Astrocyte (in vitro differentiated cells and primary cell): Measurements from ENCODE around the gene RB1. TPM values are rescaled to one million over a fixed set of nuclear protein-coding genes. Genes with fewer than 3 reads are reported as not detected.

ENCODE experiments used
- DNase-seq: peaks from one replicate; pipeline ENCODE4 v3.0.0-alpha.2; 2010; ENCODE audit warnings: low read depth
- FAIRE-seq: peaks from 2 replicates; lab custom pipeline; 2011; peaks lifted over from hg19 to GRCh38; lab: Jason Lieb, UNC
- H2AFZ ChIP-seq: 2 replicates; pipeline ENCODE4 v1.6.0; 2012; ENCODE audit warnings: low read depth, low read length, inconsistent platforms
- H3K27ac ChIP-seq: 2 replicates; pipeline ENCODE4 v1.5.1; 2011; ENCODE audit warnings: low read depth, low read length, inconsistent platforms
- H3K27me3 ChIP-seq: 2 replicates; pipeline ENCODE4 v1.6.0; 2011; ENCODE audit warnings: low read length, inconsistent platforms; ENCODE audit not compliant: insufficient read depth
- H3K36me3 ChIP-seq: 2 replicates; pipeline ENCODE4 v1.5.1; 2011; ENCODE audit warnings: low read length, inconsistent platforms; ENCODE audit not compliant: insufficient read depth
- H3K4me1 ChIP-seq: 2 replicates; pipeline ENCODE4 v1.5.1; 2011; ENCODE audit warnings: low read length, inconsistent platforms; ENCODE audit not compliant: insufficient read depth
- H3K4me2 ChIP-seq: 2 replicates; pipeline ENCODE4 v1.6.0; 2012; ENCODE audit warnings: low read length, inconsistent platforms
- H3K4me3 ChIP-seq: 2 replicates; pipeline ENCODE4 v1.5.1; 2011; ENCODE audit warnings: low read depth, mild to moderate bottlenecking, low read length, inconsistent platforms; ENCODE audit not compliant: insufficient read depth
- H3K79me2 ChIP-seq: 2 replicates; pipeline ENCODE4 v1.6.0; 2012; ENCODE audit warnings: mild to moderate bottlenecking, low read length, inconsistent platforms; ENCODE audit not compliant: insufficient read depth
- H3K9ac ChIP-seq: 2 replicates; pipeline ENCODE4 v1.6.0; 2012; ENCODE audit warnings: mild to moderate bottlenecking, low read length, inconsistent platforms
- H3K9me3 ChIP-seq: 2 replicates; pipeline ENCODE4 v1.5.1; 2012; ENCODE audit warnings: low read depth, mild to moderate bottlenecking, low read length, inconsistent platforms; ENCODE audit not compliant: insufficient read depth
- H4K20me1 ChIP-seq: 2 replicates; pipeline ENCODE4 v1.6.0; 2012; ENCODE audit warnings: low read length, inconsistent platforms; ENCODE audit not compliant: insufficient read depth
- H3K27ac Mint-ChIP-seq: one replicate; pipeline ENCODE4 v1.8.0; 2021; ENCODE audit warnings: mild to moderate bottlenecking, mixed read lengths; ENCODE audit not compliant: unreplicated experiment
- H3K27me3 Mint-ChIP-seq: one replicate; pipeline ENCODE4 v1.8.0; 2021; ENCODE audit warnings: low read depth, mixed read lengths; ENCODE audit not compliant: unreplicated experiment
- H3K36me3 Mint-ChIP-seq: one replicate; pipeline ENCODE4 v1.8.0; 2021; ENCODE audit warnings: low read depth, mixed read lengths; ENCODE audit not compliant: unreplicated experiment
- H3K4me1 Mint-ChIP-seq: one replicate; pipeline ENCODE4 v1.8.0; 2021; ENCODE audit warnings: low read depth, mixed read lengths; ENCODE audit not compliant: unreplicated experiment
- H3K4me3 Mint-ChIP-seq: one replicate; pipeline ENCODE4 v1.8.0; 2021; ENCODE audit warnings: mild to moderate bottlenecking, moderate library complexity, mixed read lengths; ENCODE audit not compliant: unreplicated experiment
- H3K9me3 Mint-ChIP-seq: one replicate; pipeline ENCODE4 v1.8.0; 2021; ENCODE audit warnings: mild to moderate bottlenecking, mixed read lengths; ENCODE audit not compliant: unreplicated experiment
- CTCF ChIP-seq: IDR thresholded peaks from 2 replicates; pipeline ENCODE4 v1.5.1; 2011; ENCODE audit warnings: low read depth, mild to moderate bottlenecking, inconsistent platforms, low read length, moderate library complexity; ENCODE audit not compliant: insufficient read depth
- EZH2 ChIP-seq: IDR thresholded peaks from 2 replicates; pipeline ENCODE4 v1.6.1; 2012; ENCODE audit warnings: mild to moderate bottlenecking, low read length, inconsistent platforms; ENCODE audit not compliant: insufficient read depth
- total RNA-seq: library from RNA; stranded (reverse); gene quantifications from 2 replicates; pipeline ENCODE4 v1.2.1, GENCODE V29; 2021

Gene RB1
- total RNA-seq, 1 donor from 2014 or later, result 32.7 TPM

- Mint-ChIP-seq H3K27ac (no peak overlapping the region), H3K36me3 (peaks cover 3% of the 10 kb centered on the region), H3K4me1 (peaks cover 1% of the 10 kb centered on the region), H3K27me3 (no peaks in the 10 kb centered on the region), H3K4me3 (no peak overlapping the region), H3K9me3 (peaks cover 2% of the 10 kb centered on the region)
- Histone ChIP-seq H3K4me3 (no peak overlapping the region), H3K36me3 (no peaks in the 10 kb centered on the region), H3K9me3 (no peaks in the 10 kb centered on the region), H3K4me1 (no peaks in the 10 kb centered on the region), H3K27ac (no peak overlapping the region), H3K79me2 (no peaks in the 10 kb centered on the region), H2AFZ (no peak overlapping the region), H3K27me3 (no peaks in the 10 kb centered on the region), H4K20me1 (no peaks in the 10 kb centered on the region), H3K4me2 (no peak overlapping the region), H3K9ac (no peak overlapping the region)
- DNase-seq (no peak), FAIRE-seq (no peak)
- TF ChIP-seq CTCF (no peak), EZH2 (no peak)
Measured at GRCh38 chr13:48486362-48486761, 182.8 kb downstream of the RB1 start.

DNA sequence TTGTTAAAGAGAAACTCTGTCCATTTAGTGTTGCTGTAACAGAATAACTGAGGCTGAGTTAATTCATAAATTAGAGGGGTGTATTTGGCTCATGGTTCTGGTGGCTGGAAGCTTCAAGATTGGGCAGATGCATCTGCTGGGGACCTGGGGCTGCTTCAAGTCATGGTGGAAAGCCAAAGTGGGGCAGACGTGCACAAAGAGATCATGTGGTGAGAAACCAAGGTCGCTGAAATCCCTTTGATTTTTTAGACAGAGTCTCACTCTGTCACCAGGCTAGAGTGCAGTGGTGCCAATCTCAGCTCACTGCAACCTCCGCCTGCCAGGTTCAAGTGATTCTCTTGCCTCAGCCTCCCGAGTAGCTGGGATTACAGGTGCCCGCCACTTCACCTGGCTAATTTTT, 183.3 kb downstream of the RB1 start:
- H3K36me3 Mint-ChIP-seq, result peaks cover 3% of the 10 kb centered on the region
- peaks cover 3% of the 10 kb centered on the region for H3K4me1 Mint-ChIP-seq
- H3K27ac Mint-ChIP-seq, result no peak overlapping the region
- Histone ChIP-seq H3K79me2 (no peaks in the 10 kb centered on the region), H3K4me2 (no peak overlapping the region), H3K9me3 (no peaks in the 10 kb centered on the region), H3K9ac (no peak overlapping the region), H3K27ac (no peak overlapping the region), H3K36me3 (no peaks in the 10 kb centered on the region), H3K4me1 (no peaks in the 10 kb centered on the region), H3K27me3 (no peaks in the 10 kb centered on the region), H3K4me3 (no peak overlapping the region), H2AFZ (no peak overlapping the region), H4K20me1 (no peaks in the 10 kb centered on the region)
- DNase-seq (no peak), FAIRE-seq (no peak)
- H3K27me3 Mint-ChIP-seq, result no peaks in the 10 kb centered on the region
- H3K9me3 Mint-ChIP-seq, result peaks cover 2% of the 10 kb centered on the region
- TF ChIP-seq EZH2, result no peak
- TF ChIP-seq CTCF, result no peak
- no peak overlapping the region for H3K4me3 Mint-ChIP-seq

DNA sequence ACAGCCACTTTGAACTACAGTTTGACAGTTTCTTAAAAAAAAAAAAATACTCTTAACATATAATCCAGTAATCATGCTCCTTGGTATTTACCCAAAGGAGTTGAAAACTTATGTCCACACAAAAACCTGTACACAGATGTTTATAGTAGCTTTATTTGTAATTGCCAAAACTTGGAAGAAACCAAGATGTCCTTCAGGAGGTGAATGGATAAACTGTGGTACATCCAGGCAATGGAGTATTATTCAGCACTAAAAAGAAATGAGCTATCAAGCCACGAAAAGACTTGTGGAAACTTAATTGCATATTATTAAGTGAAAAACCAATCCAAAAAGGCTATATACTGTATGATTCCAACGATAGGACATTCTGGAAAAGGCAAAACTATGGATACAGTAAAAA, 184.4 kb downstream of the RB1 start:
- Mint-ChIP-seq H3K4me1 (peaks cover 3% of the 10 kb centered on the region), H3K4me3 (no peak overlapping the region), H3K27me3 (no peaks in the 10 kb centered on the region), H3K27ac (no peak overlapping the region), H3K36me3 (peaks cover 3% of the 10 kb centered on the region), H3K9me3 (peaks cover 2% of the 10 kb centered on the region)
- no peak overlapping the region for H3K4me2 ChIP-seq
- no peak overlapping the region for H2AFZ ChIP-seq
- TF ChIP-seq CTCF (no peak), EZH2 (no peak)
- no peaks in the 10 kb centered on the region for H3K36me3 ChIP-seq
- H3K27ac ChIP-seq, result no peak overlapping the region
- H3K27me3 ChIP-seq, result no peaks in the 10 kb centered on the region
- no peak overlapping the region for H3K4me3 ChIP-seq
- H3K4me1 ChIP-seq, result no peaks in the 10 kb centered on the region
- H3K9me3 ChIP-seq, result no peaks in the 10 kb centered on the region
- no peaks in the 10 kb centered on the region for H3K79me2 ChIP-seq
- DNase-seq, result no peak
- no peak overlapping the region for H3K9ac ChIP-seq
- H4K20me1 ChIP-seq, result no peaks in the 10 kb centered on the region
- no peak for FAIRE-seq
